HEK293 (cell line): ENCODE measurements around the gene EYS.

Source experiments
- ZNF843 ChIP-seq: fragments of 450-650 bp; formaldehyde crosslinking; IDR thresholded peaks from 2 replicates; pipeline ENCODE4 v1.5.1; 2016; ENCODE audit warnings: missing biosample characterization, missing genetic modification characterization
- ZSCAN16 ChIP-seq: fragments of 450-650 bp; formaldehyde crosslinking; IDR thresholded peaks from 2 replicates; pipeline ENCODE4 v1.5.1; 2016; ENCODE audit warnings: missing biosample characterization, missing genetic modification characterization
- TF ChIP-seq, protein P1 (sequence below): fragments of 450-650 bp; formaldehyde crosslinking; IDR thresholded peaks from 2 replicates; pipeline ENCODE4 v1.5.1; 2016; ENCODE audit warnings: missing biosample characterization, missing genetic modification characterization

DNA sequence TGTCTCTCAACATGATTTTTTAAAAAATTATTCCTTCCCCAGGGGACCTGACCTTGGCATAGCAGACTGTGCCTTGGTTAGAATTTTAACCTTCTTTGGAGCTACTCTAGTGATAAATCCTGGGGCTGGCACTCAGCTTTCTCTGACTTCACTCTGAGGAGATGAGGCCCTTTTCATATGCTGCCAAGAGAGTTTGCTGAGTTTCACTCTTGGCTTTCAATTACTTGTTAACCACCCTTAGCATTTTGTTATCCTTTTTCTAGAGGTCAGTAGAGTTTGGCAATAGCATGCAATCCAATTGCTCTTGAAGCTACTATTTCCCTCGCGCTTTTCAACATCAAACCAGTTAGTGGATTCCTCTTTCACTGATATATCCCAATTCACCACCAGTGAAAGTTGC, 920.3 kb downstream of the EYS start:
- TF ChIP-seq ZNF843 (tag by site-specific recombination) (no peak), ZSCAN16 (tag by site-specific recombination) (no peak)
- TF ChIP-seq, protein P1, sequence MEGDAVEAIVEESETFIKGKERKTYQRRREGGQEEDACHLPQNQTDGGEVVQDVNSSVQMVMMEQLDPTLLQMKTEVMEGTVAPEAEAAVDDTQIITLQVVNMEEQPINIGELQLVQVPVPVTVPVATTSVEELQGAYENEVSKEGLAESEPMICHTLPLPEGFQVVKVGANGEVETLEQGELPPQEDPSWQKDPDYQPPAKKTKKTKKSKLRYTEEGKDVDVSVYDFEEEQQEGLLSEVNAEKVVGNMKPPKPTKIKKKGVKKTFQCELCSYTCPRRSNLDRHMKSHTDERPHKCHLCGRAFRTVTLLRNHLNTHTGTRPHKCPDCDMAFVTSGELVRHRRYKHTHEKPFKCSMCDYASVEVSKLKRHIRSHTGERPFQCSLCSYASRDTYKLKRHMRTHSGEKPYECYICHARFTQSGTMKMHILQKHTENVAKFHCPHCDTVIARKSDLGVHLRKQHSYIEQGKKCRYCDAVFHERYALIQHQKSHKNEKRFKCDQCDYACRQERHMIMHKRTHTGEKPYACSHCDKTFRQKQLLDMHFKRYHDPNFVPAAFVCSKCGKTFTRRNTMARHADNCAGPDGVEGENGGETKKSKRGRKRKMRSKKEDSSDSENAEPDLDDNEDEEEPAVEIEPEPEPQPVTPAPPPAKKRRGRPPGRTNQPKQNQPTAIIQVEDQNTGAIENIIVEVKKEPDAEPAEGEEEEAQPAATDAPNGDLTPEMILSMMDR (tag by site-specific recombination), result no peak
